Measurements from ENCODE around the gene RAB40C. TPM values are rescaled to one million over a fixed set of nuclear protein-coding genes. Genes with fewer than 3 reads are reported as not detected.

RAB40C gene, protein sequence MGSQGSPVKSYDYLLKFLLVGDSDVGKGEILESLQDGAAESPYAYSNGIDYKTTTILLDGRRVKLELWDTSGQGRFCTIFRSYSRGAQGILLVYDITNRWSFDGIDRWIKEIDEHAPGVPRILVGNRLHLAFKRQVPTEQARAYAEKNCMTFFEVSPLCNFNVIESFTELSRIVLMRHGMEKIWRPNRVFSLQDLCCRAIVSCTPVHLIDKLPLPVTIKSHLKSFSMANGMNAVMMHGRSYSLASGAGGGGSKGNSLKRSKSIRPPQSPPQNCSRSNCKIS
- total RNA-seq (2014; rRNA removed; shearing (Covaris generic)) (18.8 and 28.3 TPM in 2 replicates), polyA plus RNA-seq (2016; fragmentation: Nextera tagmentation; extraction: Ambion mirVana) (9.5 TPM in 2 replicates)

DNA sequence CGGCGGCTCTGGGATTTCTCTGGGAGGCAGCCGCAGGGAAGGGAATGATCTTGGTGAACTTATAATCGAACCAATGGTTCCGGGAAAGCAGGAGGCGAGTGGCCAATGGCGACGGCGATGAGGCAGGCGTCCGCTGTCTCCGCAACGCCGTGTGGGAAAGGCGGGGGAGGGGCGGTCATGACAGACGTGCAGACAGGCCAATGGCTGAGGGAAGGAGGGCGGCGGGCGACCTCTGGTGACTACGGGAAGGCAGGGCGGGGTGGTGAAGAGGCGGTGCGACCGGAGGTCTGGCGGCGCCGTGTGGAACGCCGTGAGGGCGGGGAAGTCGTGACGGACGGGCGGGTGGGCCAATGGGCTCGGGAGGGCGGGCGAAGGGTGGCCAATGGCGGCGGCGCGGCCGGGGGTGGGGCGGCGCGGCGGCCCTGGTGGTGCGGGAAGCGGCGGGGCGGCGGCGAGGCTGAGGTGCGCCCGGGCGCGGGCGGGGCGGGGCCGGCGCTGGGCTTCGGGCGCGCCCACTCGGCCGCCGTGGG lies at the start of gene RAB40C:
Gene RAB40C (plus strand): TSS at position 409 of the 530 bp plus-strand sequence. CDS start 226 bp downstream, outside the sequence.
- H3K9ac ChIP-seq = peak within 1 kb of the TSS; percentile 92
- WGBS, 2 experiments (ENCODE audit: low coverage in 1 of 2, low lambda C conversion rate in 2 of 2, missing lambda C conversion rate in 2 of 2) = 1 to 2% methylated on average over 24 to 48 of the region's 67 CpGs
- TF ChIP-seq EZH2phosphoT487 (IDR thresholded peaks at IDR 0.05; ENCODE audit: insufficient read depth, low read depth) (no peak), EZH2 (IDR thresholded peaks at IDR 0.05; ENCODE audit: insufficient read depth, poor library complexity, severe bottlenecking) (no peak)
- no peaks in the 10 kb centered on the region; the same call in 1 of the 2 replicates for H3F3A ChIP-seq (ENCODE audit: insufficient read depth)
- peak within 1 kb of the TSS; percentile 100 for H3K4me3 ChIP-seq
- H3K27me3 ChIP-seq (replicated peaks; ENCODE audit: insufficient read depth) = no peaks in the 10 kb centered on the region
- DNase-seq = peak; percentile 99
- peaks cover 59% of the 10 kb centered on the region for H3K79me2 ChIP-seq (ENCODE audit: insufficient read depth)
- H3K4me1 ChIP-seq (ENCODE audit: insufficient read depth) = 0 out of 2 replicates have a peak, but pooled peaks cover 5% of the 10 kb centered on the region
- H3K4me2 ChIP-seq (ENCODE audit: unreplicated experiment) = peak within 1 kb of the TSS; percentile 91
- peak within 1 kb of the TSS; percentile 71 for H2AFZ ChIP-seq
- no peaks in the 10 kb centered on the region for H4K20me1 ChIP-seq (ENCODE audit: insufficient read depth)
- peak within 1 kb of the TSS; percentile 90 for H3K27ac ChIP-seq
- no peaks in the 10 kb centered on the region for H3K9me3 ChIP-seq (ENCODE audit: low read depth)
- in situ Hi-C loops (cut with MboI) = no loop called here
- H3K9me2 ChIP-seq (ENCODE audit: insufficient read depth) = no peaks in the 10 kb centered on the region
- no peaks in the 10 kb centered on the region for H3K36me3 ChIP-seq (ENCODE audit: low read depth)

DNA sequence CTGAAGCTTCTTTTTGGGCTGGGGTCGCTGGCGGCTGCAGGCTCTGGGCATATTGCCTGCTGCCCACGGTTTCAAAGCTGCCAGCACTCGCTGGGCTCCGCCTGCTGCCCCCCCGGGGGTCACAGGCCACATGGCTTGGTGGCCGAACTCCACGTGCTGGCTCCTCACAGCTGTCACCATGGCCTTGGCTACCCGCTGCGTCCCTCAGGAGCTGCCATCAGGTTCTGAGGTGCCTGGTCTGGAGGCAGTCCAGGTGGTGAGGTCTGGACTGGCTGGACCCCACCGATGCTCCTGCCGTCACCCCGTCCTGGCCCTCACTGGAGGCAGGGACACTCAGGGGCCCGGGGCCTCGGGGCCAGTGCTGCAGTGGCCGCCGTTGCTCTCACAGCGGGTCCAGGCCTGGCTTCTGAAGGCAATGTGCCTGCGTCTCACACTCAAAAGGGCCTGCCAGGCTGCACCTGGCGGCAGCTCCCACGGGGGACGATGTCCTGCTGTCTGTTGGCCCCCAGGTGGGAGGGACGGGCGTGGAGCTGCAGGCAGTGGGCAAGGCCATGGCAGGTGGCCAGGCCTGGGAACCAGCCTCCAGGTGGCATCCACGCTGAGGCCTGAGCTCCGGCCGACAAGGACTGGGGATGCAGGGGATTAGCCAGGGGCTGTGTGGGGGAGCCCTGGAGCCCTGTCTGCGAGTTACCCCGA lies 49.1 kb upstream of the RAB40C start:
- Histone ChIP-seq H3K27ac (no peak overlapping the region), H4K20me1 (ENCODE audit: insufficient read depth) (no peaks in the 10 kb centered on the region), H3K79me2 (ENCODE audit: insufficient read depth) (peaks cover 97% of the 10 kb centered on the region)

DNA sequence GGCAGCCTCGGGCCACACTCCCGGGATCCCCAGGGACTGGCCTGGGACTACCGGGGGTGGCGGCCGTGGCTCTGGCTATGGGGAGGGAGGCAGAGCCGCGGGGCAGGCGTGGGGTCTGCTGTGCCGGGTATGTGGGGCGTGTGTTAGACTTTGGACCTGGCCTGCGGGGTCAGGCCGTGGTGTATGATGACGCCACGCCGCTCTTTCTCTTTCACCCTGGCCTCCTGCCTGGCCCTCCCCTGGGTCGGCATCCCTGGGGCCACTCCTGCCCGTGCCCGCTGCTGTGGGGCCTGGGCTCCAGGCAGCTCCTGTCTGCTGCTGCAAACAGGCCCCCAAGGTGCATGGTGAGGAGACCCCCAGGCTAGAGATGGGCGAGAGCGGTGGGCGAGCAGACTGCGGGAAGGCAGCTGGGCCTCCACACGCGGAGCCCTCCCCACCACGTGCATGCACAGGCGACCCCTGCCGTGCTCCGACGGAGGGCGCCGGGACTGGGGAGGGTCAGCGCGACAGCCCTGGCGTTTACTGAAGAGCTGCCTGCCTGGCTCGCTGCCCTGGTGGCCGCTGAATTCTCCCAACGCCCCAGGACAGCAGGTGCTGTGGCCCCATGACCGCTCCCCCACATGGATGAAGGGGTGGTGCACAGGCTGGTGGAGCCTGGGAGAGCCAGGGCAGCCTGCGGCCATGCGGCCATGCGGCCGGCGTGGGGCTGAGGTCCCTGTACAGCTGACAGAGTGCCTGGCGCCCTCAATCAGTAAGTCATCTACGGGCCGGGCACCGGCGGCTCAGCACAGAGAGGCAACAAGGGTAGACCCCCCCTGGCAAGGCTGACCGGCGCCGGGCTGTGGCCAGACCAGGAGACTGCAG lies 46.3 kb upstream of the RAB40C start:
- WGBS, 2 experiments (ENCODE audit: low coverage in 1 of 2, low lambda C conversion rate in 2 of 2, missing lambda C conversion rate in 2 of 2) = 94 to 96% methylated on average over 40 to 50 of the region's 51 CpGs
- DNase-seq = no peak
- Histone ChIP-seq H3K9me2 (ENCODE audit: insufficient read depth) (no peaks in the 10 kb centered on the region), H3K27me3 (replicated peaks; ENCODE audit: insufficient read depth) (no peaks in the 10 kb centered on the region), H3K4me2 (ENCODE audit: unreplicated experiment) (no peak overlapping the region), H4K20me1 (ENCODE audit: insufficient read depth) (no peaks in the 10 kb centered on the region), H3K4me1 (ENCODE audit: insufficient read depth) (no peaks in the 10 kb centered on the region), H3K36me3 (ENCODE audit: low read depth) (no peaks in the 10 kb centered on the region), H3K27ac (no peak overlapping the region), H3F3A (ENCODE audit: insufficient read depth) (no peaks in the 10 kb centered on the region), H3K9me3 (ENCODE audit: low read depth) (no peaks in the 10 kb centered on the region), H2AFZ (no peak overlapping the region), H3K9ac (no peak overlapping the region), H3K79me2 (ENCODE audit: insufficient read depth) (peaks cover 95% of the 10 kb centered on the region), H3K4me3 (no peak overlapping the region)
- in situ Hi-C loops (cut with MboI) = no loop called here
- TF ChIP-seq EZH2 (IDR thresholded peaks at IDR 0.05; ENCODE audit: insufficient read depth, poor library complexity, severe bottlenecking) = no peak
- no peak for TF ChIP-seq EZH2phosphoT487 (IDR thresholded peaks at IDR 0.05; ENCODE audit: insufficient read depth, low read depth)

More for the DNA sequence above, 49.1 kb upstream of the RAB40C start:
- no peaks in the 10 kb centered on the region for H3K9me3 ChIP-seq (ENCODE audit: low read depth)
- 93 to 96% methylated on average over 23 to 29 of the region's 29 CpGs for WGBS, 2 experiments (ENCODE audit: low coverage in 1 of 2, low lambda C conversion rate in 2 of 2, missing lambda C conversion rate in 2 of 2)
- TF ChIP-seq EZH2phosphoT487 (IDR thresholded peaks at IDR 0.05; ENCODE audit: insufficient read depth, low read depth) (no peak), EZH2 (IDR thresholded peaks at IDR 0.05; ENCODE audit: insufficient read depth, poor library complexity, severe bottlenecking) (no peak)
- no peak for DNase-seq
- H3K36me3 ChIP-seq (ENCODE audit: low read depth) = no peaks in the 10 kb centered on the region
- no peaks in the 10 kb centered on the region for H3K27me3 ChIP-seq (replicated peaks; ENCODE audit: insufficient read depth)
- no peak overlapping the region for H3K4me2 ChIP-seq (ENCODE audit: unreplicated experiment)
- in situ Hi-C loops (cut with MboI) = no loop called here
- no peaks in the 10 kb centered on the region for H3K4me1 ChIP-seq (ENCODE audit: insufficient read depth)
- no peak overlapping the region for H3K9ac ChIP-seq
- no peak overlapping the region for H3K4me3 ChIP-seq
- H3K9me2 ChIP-seq (ENCODE audit: insufficient read depth) = no peaks in the 10 kb centered on the region
- no peaks in the 10 kb centered on the region for H3F3A ChIP-seq (ENCODE audit: insufficient read depth)
- no peak overlapping the region for H2AFZ ChIP-seq

DNA sequence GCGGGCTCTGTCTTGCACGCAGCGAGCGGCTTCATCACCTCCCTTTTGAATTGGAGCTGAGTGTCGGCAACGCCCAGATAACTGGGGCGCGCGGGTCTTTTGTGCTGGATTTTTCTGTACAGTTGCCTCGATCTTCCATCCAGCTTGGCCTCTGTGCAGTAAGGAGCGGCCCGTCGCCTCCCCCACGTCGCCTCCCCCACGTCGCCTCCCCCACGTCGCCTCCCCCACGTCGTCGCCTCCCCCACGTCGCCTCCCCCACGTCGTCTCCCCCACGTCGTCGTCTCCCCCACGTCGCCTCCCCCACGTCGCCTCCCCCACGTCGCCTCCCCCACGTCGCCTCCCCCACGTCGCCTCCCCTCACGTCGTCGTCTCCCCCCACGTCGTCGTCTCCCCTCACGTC lies 45.3 kb upstream of the RAB40C start:
- H3K36me3 ChIP-seq (ENCODE audit: low read depth) = no peaks in the 10 kb centered on the region
- no peaks in the 10 kb centered on the region for H3F3A ChIP-seq (ENCODE audit: insufficient read depth)
- H3K9me2 ChIP-seq (ENCODE audit: insufficient read depth) = no peaks in the 10 kb centered on the region
- no peak overlapping the region for H3K27ac ChIP-seq
- in situ Hi-C loops (cut with MboI) = no loop called here
- H3K4me3 ChIP-seq = no peak overlapping the region
- no peaks in the 10 kb centered on the region for H3K27me3 ChIP-seq (replicated peaks; ENCODE audit: insufficient read depth)
- no peak overlapping the region for H3K4me2 ChIP-seq (ENCODE audit: unreplicated experiment)
- H3K9ac ChIP-seq = no peak overlapping the region
- H3K79me2 ChIP-seq (ENCODE audit: insufficient read depth) = peaks cover 89% of the 10 kb centered on the region
- H2AFZ ChIP-seq = no peak overlapping the region
- DNase-seq = no peak
- no peaks in the 10 kb centered on the region for H3K9me3 ChIP-seq (ENCODE audit: low read depth)
- H3K4me1 ChIP-seq (ENCODE audit: insufficient read depth) = no peaks in the 10 kb centered on the region
- 93 to 100% methylated on average over 5 to 46 of the region's 46 CpGs for WGBS, 2 experiments (ENCODE audit: low coverage in 1 of 2, low lambda C conversion rate in 2 of 2, missing lambda C conversion rate in 2 of 2)
- no peaks in the 10 kb centered on the region for H4K20me1 ChIP-seq (ENCODE audit: insufficient read depth)
- TF ChIP-seq EZH2phosphoT487 (IDR thresholded peaks at IDR 0.05; ENCODE audit: insufficient read depth, low read depth) (no peak), EZH2 (IDR thresholded peaks at IDR 0.05; ENCODE audit: insufficient read depth, poor library complexity, severe bottlenecking) (no peak)
